ENCODE measurements around the gene PPP1R14B. TPM values are rescaled to one million over a fixed set of nuclear protein-coding genes. Genes with fewer than 3 reads are reported as not detected.

The PPP1R14B gene
- total RNA-seq, 1 donor from 2014 or later: 187 TPM

DNA sequence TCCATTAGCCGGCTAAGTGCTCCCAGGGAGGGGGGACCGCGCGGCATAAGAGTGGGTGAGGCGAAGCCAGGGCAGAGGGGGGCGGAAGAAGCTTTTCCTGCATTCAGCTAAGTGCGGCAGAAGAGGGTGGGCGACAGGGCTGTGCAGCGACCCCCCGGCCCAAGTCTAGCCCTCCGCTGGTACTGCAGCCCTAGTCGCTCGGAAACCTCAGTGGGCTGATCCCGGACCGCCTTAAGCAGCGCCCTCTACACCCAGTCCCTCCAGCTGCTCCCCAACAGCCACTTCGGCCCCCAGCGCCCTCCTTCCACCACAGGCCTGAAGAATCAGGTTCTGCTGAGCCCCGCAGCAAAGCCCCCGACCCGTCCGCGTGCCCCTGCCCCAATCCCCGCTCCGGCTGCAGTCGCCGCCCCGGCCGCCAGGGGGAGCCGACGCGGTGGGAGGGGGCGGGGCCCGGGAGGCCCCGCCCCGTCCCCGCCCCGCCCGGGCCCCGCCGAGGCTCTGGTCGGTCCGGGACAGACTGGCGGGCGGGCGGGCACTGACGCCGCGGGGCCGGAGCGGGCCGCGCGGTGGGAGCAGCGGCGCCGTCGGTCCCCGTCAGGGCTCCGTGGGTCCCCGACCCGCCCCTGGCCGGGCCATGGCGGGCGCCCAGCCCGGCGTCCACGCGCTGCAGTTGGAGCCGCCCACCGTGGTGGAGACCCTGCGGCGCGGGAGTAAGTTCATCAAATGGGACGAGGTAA, 4.4 kb upstream of the PPP1R14B start, which contains the start of gene PLCB3:
Gene PLCB3 (plus strand): TSS at position 515 of the 737 bp plus-strand sequence. CDS start 120 bp downstream, at position 635.
- Mint-ChIP-seq H3K4me3 (peak within 1 kb of the TSS; percentile 92), H3K4me1 (ENCODE audit: unreplicated experiment) (peaks cover 21% of the 10 kb centered on the region), H3K27me3 (no peaks in the 10 kb centered on the region), H3K27ac (peak within 1 kb of the TSS; percentile 56), H3K36me3 (no peaks in the 10 kb centered on the region), H3K9me3 (no peaks in the 10 kb centered on the region)
- no peak for DNase-seq (ENCODE audit: extremely low spot score, unreplicated experiment)
- peak; percentile 89 for TF ChIP-seq CTCF (conservative IDR thresholded peaks at IDR 0.05)

DNA sequence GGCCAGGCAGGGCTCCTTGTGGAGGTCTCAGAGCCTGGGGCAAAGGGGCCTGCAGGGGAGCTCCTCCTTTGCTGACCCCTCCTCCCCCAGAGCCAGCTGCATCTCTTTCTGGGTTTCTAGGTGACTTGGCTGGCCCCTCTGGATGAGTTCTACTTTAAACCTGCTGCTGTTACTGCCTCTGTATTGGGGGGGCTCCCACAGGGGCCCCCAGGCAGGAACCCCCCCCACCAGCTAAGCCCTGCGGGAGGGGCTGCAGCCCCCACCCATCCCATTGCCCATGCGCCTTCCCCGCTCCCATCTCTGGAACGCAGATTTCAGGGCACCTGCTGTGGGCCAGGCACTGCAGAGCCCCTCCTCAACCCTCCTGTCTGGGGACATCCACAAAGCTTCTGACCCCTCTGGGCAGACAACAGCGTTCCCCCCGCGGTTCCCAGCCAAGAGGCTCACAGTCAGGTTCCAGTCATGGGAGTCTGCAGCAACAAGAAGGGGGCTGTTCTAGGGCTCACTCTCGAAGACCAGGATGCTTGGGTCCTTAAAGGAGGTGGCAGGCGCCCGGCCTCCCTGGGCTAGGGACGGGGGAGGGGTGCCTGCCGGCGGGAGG, 3.8 kb upstream of the PPP1R14B start:
- Mint-ChIP-seq H3K27ac (no peak overlapping the region), H3K4me3 (peak overlapping the region; percentile 89), H3K36me3 (no peaks in the 10 kb centered on the region), H3K4me1 (ENCODE audit: unreplicated experiment) (peaks cover 21% of the 10 kb centered on the region), H3K9me3 (no peaks in the 10 kb centered on the region), H3K27me3 (no peaks in the 10 kb centered on the region)
- no peak for DNase-seq (ENCODE audit: extremely low spot score, unreplicated experiment)
- no peak for TF ChIP-seq CTCF (conservative IDR thresholded peaks at IDR 0.05)

DNA sequence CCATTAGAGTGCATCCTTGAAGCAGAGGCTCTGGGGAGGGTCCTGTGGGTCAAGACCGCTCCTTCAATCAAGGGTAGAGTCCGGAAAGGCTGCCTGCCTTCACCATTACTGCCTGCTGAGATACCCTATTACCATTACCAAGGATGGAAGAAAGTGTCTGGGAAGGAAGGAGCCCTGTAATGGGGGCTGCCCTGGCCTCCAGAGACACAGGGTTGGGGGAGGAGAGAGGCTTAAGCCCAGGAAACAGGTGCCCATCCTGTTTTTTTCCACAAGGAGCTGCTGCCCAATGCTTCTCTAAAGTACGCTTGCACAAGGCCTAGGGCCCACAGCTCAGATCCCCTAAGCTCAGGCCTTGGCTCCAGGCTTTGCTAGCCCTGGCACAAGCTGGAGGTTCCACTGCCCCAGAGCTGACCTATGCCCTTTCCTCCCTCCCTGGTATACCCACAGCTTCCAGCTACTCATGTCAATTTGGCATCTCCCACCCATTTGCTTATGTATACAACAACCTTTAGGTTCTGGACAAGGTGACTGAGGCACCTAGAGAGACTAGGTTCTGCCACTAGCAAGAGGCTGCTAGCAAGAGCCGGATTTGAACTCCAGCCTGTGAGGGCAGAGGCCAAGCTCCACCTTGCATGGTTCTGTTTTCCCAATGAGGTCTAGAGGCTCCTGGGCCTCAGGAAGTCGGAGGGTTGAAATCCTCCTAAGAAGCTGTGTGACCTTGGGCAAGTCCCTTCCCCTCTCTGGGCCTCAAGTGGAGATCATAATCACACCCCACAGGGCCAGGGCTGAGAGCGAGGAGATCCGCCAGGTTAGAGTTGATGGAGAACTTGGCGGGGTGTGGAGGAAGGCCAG, 3.0 kb upstream of the PPP1R14B start:
- Mint-ChIP-seq H3K4me1 (ENCODE audit: unreplicated experiment) (peaks cover 21% of the 10 kb centered on the region), H3K27me3 (no peaks in the 10 kb centered on the region), H3K4me3 (peak overlapping the region; percentile 70), H3K9me3 (no peaks in the 10 kb centered on the region), H3K36me3 (no peaks in the 10 kb centered on the region), H3K27ac (no peak overlapping the region)
- TF ChIP-seq CTCF (conservative IDR thresholded peaks at IDR 0.05): no peak
- DNase-seq (ENCODE audit: extremely low spot score, unreplicated experiment): no peak

DNA sequence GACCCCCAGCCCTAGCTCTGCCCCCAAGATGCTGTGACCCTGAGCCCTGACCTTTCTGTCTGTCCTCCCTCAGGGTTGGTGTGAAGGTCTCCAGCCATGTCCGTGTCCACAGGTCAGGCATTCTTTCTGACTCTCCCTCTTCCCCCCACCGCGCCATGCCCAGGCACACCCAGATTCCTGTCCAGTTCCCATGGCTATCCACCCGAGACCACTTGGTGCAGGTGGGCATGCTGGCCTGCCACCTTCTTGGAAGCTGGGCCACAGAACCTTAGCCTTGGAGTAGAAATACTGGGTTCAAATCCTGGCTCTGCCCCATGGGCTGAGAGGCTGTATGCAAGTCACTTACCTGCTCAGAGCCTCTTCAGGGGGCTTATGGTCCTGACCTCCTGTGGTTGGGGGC, 2.3 kb upstream of the PPP1R14B start:
- Mint-ChIP-seq H3K9me3 (no peaks in the 10 kb centered on the region), H3K4me1 (ENCODE audit: unreplicated experiment) (peaks cover 20% of the 10 kb centered on the region), H3K4me3 (peak overlapping the region; percentile 70), H3K36me3 (no peaks in the 10 kb centered on the region), H3K27ac (no peak overlapping the region), H3K27me3 (no peaks in the 10 kb centered on the region)
- no peak for DNase-seq (ENCODE audit: extremely low spot score, unreplicated experiment)
- no peak for TF ChIP-seq CTCF (conservative IDR thresholded peaks at IDR 0.05)

- Mint-ChIP-seq H3K4me1 (ENCODE audit: unreplicated experiment) (peaks cover 15% of the 10 kb centered on the region), H3K36me3 (no peaks in the 10 kb centered on the region), H3K9me3 (no peaks in the 10 kb centered on the region), H3K27me3 (no peaks in the 10 kb centered on the region), H3K4me3 (peak overlapping the region; percentile 85), H3K27ac (peak overlapping the region; percentile 76)
- TF ChIP-seq CTCF (conservative IDR thresholded peaks at IDR 0.05): no peak
- DNase-seq (ENCODE audit: extremely low spot score, unreplicated experiment): no peak
These were observed 1.8 kb upstream of the PPP1R14B start for GRCh38 chr11:64248578-64248977.
